Left ventricle myocardium inferior (tissue), 1 donor: ENCODE measurements around the gene PLD4. TPM values are rescaled to one million over a fixed set of nuclear protein-coding genes. Genes with fewer than 3 reads are reported as not detected.
A peak's percentile ranks its signal among the peaks of the same experiment; 100 is the strongest.
"Not testable (repeated sequence)": the region's sequence is repeated elsewhere in the genome, so short reads cannot be mapped to it uniquely, and the experiment has no call there.

Experiments used
- DNase-seq: peaks from one replicate; pipeline ENCODE4 v3.0.0-alpha.2; 2020
- H3K27ac ChIP-seq: fragments of 200-600 bp; replicated peaks from 2 replicates; pipeline ENCODE4 v1.8.0; 2021
- H3K27me3 ChIP-seq: fragments of 200-600 bp; 2 replicates; pipeline ENCODE4 v1.8.0; 2021; ENCODE audit warnings: low read depth
- H3K36me3 ChIP-seq: fragments of 200-600 bp; 2 replicates; pipeline ENCODE4 v1.8.0; 2021
- H3K4me1 ChIP-seq: fragments of 200-600 bp; 2 replicates; pipeline ENCODE4 v1.8.0; 2021
- H3K4me3 ChIP-seq: fragments of 200-600 bp; 2 replicates; pipeline ENCODE4 v1.8.0; 2021; ENCODE audit warnings: mild to moderate bottlenecking, moderate library complexity
- H3K9me3 ChIP-seq: fragments of 200-600 bp; replicated peaks from 2 replicates; pipeline ENCODE4 v1.8.0; 2021
- CTCF ChIP-seq: fragments of 200-600 bp; IDR thresholded peaks from 2 replicates; pipeline ENCODE4 v1.8.0; 2021; ENCODE audit warnings: antibody characterized with exemption, mild to moderate bottlenecking, borderline replicate concordance
- intact Hi-C: fragments of 100-400 bp; cut with micrococcal nuclease; formaldehyde crosslinking; loops from one replicate; pipeline ENCODE4 v1.11.0; 2022
- total RNA-seq: library from RNA; stranded (reverse); fragmentation: NEBNext Ultra II Directional; extraction: Animal tissue kit (Norgen Biotek cat#: 25700); gene quantifications from one replicate; pipeline ENCODE4 v1.2.1, GENCODE V29; 2021
- donor health status: DM: no; HTN: yes; CAD: no; lungs with severe emphysema.

PLD4 gene
- total RNA-seq, 1 donor from 2014 or later, result 0.44 TPM

GRCh38 chr14:104944436-104945205 is 19.9 kb downstream of the PLD4 start:
- peak; percentile 11 for DNase-seq
- H3K27ac ChIP-seq, H3K4me1 ChIP-seq, intact Hi-C loops, H3K4me3 ChIP-seq, H3K36me3 ChIP-seq, H3K9me3 ChIP-seq: not testable (repeated sequence)
- peaks cover 16% of the 10 kb centered on the region for H3K27me3 ChIP-seq

- H3K27me3 ChIP-seq, H3K4me1 ChIP-seq, intact Hi-C loops, H3K36me3 ChIP-seq, H3K9me3 ChIP-seq, DNase-seq, H3K27ac ChIP-seq, H3K4me3 ChIP-seq: not testable (repeated sequence)
These were observed 20.6 kb downstream of the PLD4 start for GRCh38 chr14:104945266-104945665.

- H3K27ac ChIP-seq, intact Hi-C loops, H3K27me3 ChIP-seq, H3K4me1 ChIP-seq, DNase-seq, H3K36me3 ChIP-seq, H3K4me3 ChIP-seq, H3K9me3 ChIP-seq: not testable (repeated sequence)
These were observed 21.6 kb downstream of the PLD4 start for GRCh38 chr14:104945986-104946965.

GRCh38 chr14:104947201-104947600 is 22.5 kb downstream of the PLD4 start:
- DNase-seq, H3K27me3 ChIP-seq, H3K36me3 ChIP-seq, intact Hi-C loops, H3K27ac ChIP-seq, H3K4me3 ChIP-seq, H3K4me1 ChIP-seq, H3K9me3 ChIP-seq: not testable (repeated sequence)

- H3K4me3 ChIP-seq, H3K27ac ChIP-seq, H3K36me3 ChIP-seq, intact Hi-C loops, H3K9me3 ChIP-seq, H3K27me3 ChIP-seq, DNase-seq, H3K4me1 ChIP-seq: not testable (repeated sequence)
These were observed 23.4 kb downstream of the PLD4 start for GRCh38 chr14:104947881-104948735.

GRCh38 chr14:104948736-104949031 is 24.0 kb downstream of the PLD4 start:
- no peak for DNase-seq
- Histone ChIP-seq H3K27ac (no peak overlapping the region), H3K4me3 (no peak overlapping the region), H3K27me3 (no peaks in the 10 kb centered on the region), H3K4me1 (no peaks in the 10 kb centered on the region), H3K36me3 (no peaks in the 10 kb centered on the region), H3K9me3 (no peaks in the 10 kb centered on the region)
- no peak for TF ChIP-seq CTCF
- intact Hi-C loops, result no loop called here

- H3K27me3 ChIP-seq, H3K27ac ChIP-seq, H3K4me3 ChIP-seq, intact Hi-C loops, H3K9me3 ChIP-seq, H3K4me1 ChIP-seq, DNase-seq, H3K36me3 ChIP-seq: not testable (repeated sequence)
These were observed 24.8 kb downstream of the PLD4 start for GRCh38 chr14:104949406-104949955.

- Histone ChIP-seq H3K27me3 (no peaks in the 10 kb centered on the region), H3K4me3 (no peak overlapping the region), H3K9me3 (no peaks in the 10 kb centered on the region), H3K36me3 (no peaks in the 10 kb centered on the region), H3K27ac (no peak overlapping the region), H3K4me1 (no peaks in the 10 kb centered on the region)
- intact Hi-C loops, result no loop called here
- peak; percentile 8 for DNase-seq
- no peak for TF ChIP-seq CTCF
These were observed 25.3 kb downstream of the PLD4 start for GRCh38 chr14:104950021-104950420.

- H3K9me3 ChIP-seq, H3K27me3 ChIP-seq, H3K4me3 ChIP-seq, intact Hi-C loops, H3K27ac ChIP-seq, H3K4me1 ChIP-seq, H3K36me3 ChIP-seq: not testable (repeated sequence)
- peak; percentile 6 for DNase-seq
These were observed 26.0 kb downstream of the PLD4 start for GRCh38 chr14:104950701-104951100.

- H3K36me3 ChIP-seq, result not testable (repeated sequence)
These were observed 27.4 kb downstream of the PLD4 start for GRCh38 chr14:104951863-104952657.

More at GRCh38 chr14:104951863-104952657, 27.4 kb downstream of the PLD4 start:
- H3K4me1 ChIP-seq, H3K27ac ChIP-seq, H3K4me3 ChIP-seq, intact Hi-C loops, H3K9me3 ChIP-seq: not testable (repeated sequence)
- peaks cover 19% of the 10 kb centered on the region for H3K27me3 ChIP-seq
- peak; percentile 11 for DNase-seq
